GM12891 (cell line): ENCODE measurements around the gene HOXB9.

Source experiments
- POLR2A ChIP-seq: IDR thresholded peaks from 2 replicates; pipeline ENCODE4 v1.6.1; 2011; ENCODE audit warnings: low read depth, low read length, control low read depth
- POLR2AphosphoS5 ChIP-seq: IDR thresholded peaks from 2 replicates; pipeline ENCODE4 v1.6.1; 2011; ENCODE audit warnings: low read depth, low read length, control low read depth
- POU2F2 ChIP-seq: IDR thresholded peaks from 2 replicates; pipeline ENCODE4 v1.6.1; 2011; ENCODE audit warnings: low read depth, mild to moderate bottlenecking, control low read depth, low read length, moderate library complexity
- TAF1 ChIP-seq: IDR thresholded peaks from 2 replicates; pipeline ENCODE4 v1.6.1; 2011; ENCODE audit warnings: low read depth, low read length, control low read depth

DNA sequence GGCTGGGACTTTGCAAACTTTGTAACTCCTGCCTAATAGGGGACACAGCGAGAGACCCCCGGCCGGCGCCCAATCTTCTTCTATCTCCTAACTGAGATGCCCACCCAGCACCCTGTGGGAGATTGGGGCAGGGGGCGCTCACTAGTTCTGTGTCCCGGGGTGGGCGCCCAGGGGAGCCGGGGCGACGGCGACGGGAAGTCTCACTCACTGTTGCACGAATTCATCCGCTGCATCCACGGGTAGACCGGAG lies 28.7 kb downstream of the HOXB9 start:
- TF ChIP-seq POLR2A: no peak
- TF ChIP-seq POLR2AphosphoS5: no peak
- no peak for TF ChIP-seq TAF1
- no peak for TF ChIP-seq POU2F2
